K562 (cell line): ENCODE measurements around the gene ENTREP3. TPM values are rescaled to one million over a fixed set of nuclear protein-coding genes. Genes with fewer than 3 reads are reported as not detected.

Experiments
- CC2D1A ChIP-seq: fragments of 450-650 bp; IDR thresholded peaks from 2 replicates; pipeline ENCODE4 v1.6.1; 2017; ENCODE audit warnings: mild to moderate bottlenecking
- CHD7 ChIP-seq: fragments of 200-600 bp; sonication (generic); IDR thresholded peaks from one replicate; pipeline ENCODE4 v1.6.1; 2012; ENCODE audit warnings: mild to moderate bottlenecking, low read depth, low read length, inconsistent platforms
- JUNB ChIP-seq: fragments of 450-650 bp; formaldehyde crosslinking; conservative IDR thresholded peaks from 2 replicates; pipeline ENCODE4 v1.4.0; 2020; ENCODE audit warnings: mild to moderate bottlenecking
- KDM1A ChIP-seq, 2 experiments: fragments of 450-650 bp; IDR thresholded peaks; 2 replicates each; pipeline ENCODE4 v1.6.1; 2016; ENCODE audit warnings: mild to moderate bottlenecking in 2 of 2
- KDM4B ChIP-seq, 2 experiments: fragments of 450-650 bp in 1 of 2; sonication (generic) in 1 of 2; IDR thresholded peaks; 2 replicates each; pipeline ENCODE4 v1.6.1; 2016 to 2017; ENCODE audit warnings: borderline replicate concordance in 2 of 2, antibody characterized with exemption in 1 of 2, low read depth in 1 of 2, mild to moderate bottlenecking in 1 of 2
- RBM15 ChIP-seq: fragments of 200-400 bp; formaldehyde crosslinking; IDR thresholded peaks from 2 replicates; pipeline ENCODE4 v1.6.1; 2018; ENCODE audit warnings: mild to moderate bottlenecking, low read length, moderate library complexity; ENCODE audit not compliant: insufficient read depth
- SETDB1 ChIP-seq: IDR thresholded peaks from one replicate; pipeline ENCODE4 v1.6.1; 2012; ENCODE audit warnings: low read length, control low read depth, inconsistent platforms
- polyA plus RNA-seq, 8 experiments: library from polyadenylated mRNA; depleted of rRNA in 4 of 8; stranded (reverse) in 5 of 8; unstranded in 3 of 8; fragments of >200 nt; fragmentation: Nextera tagmentation in 2 of 8; fragmentation: Illumina TruSeq in 1 of 8; extraction: Ambion mirVana in 2 of 8; extraction: Trizol in 1 of 8; gene quantifications; 2 replicates each; pipeline versions ENCODE4 v1.2.1 to v1.2.3, GENCODE V29; 2011 to 2014; ENCODE audit warnings: inconsistent platforms in 1 of 8, missing spikeins in 1 of 8
- total RNA-seq, 7 experiments: library from RNA; depleted of rRNA in 6 of 7; stranded (reverse); fragments of >200 nt in 6 of 7; fragmentation: Illumina TruSeq in 2 of 7; extraction: Trizol in 2 of 7; gene quantifications; 2 replicates each; pipeline versions ENCODE4 v1.2.1 to v1.2.3, GENCODE V29; 2011 to 2021; ENCODE audit warnings: low replicate concordance in 1 of 7
- TF ChIP-seq, protein P1 (sequence below), 2 experiments: fragments of 250-450 bp in 1 of 2; fragments of 450-650 bp in 1 of 2; sonication (Bioruptor Pico) in 1 of 2; IDR thresholded peaks; 2 replicates each; pipeline versions ENCODE4 v1.6.1 to v1.8.0; 2016 to 2021; ENCODE audit warnings: mild to moderate bottlenecking in 2 of 2, moderate library complexity in 2 of 2, missing compliant biosample characterization in 1 of 2, missing genetic modification characterization in 1 of 2
- TF ChIP-seq, protein P2 (sequence below): fragments of 450-650 bp; conservative IDR thresholded peaks from 2 replicates; pipeline ENCODE4 v1.6.1; 2016; ENCODE audit warnings: missing genetic modification characterization, low read depth, mild to moderate bottlenecking, control low read depth, missing compliant biosample characterization
- TF ChIP-seq, protein P3 (sequence below): fragments of 250-450 bp; sonication (Bioruptor Pico); IDR thresholded peaks from 2 replicates; pipeline ENCODE4 v1.4.0; 2020; ENCODE audit warnings: mild to moderate bottlenecking, moderate library complexity

The ENTREP3 gene
- total and polyA plus RNA-seq, 9 of the 15 experiments (the other 6 are each of a cell fraction or from before 2014, with no cell fraction given), result 1.9 to 41.8 (median 5.9) TPM

- TF ChIP-seq CHD7 (no peak), RBM15 (no peak), SETDB1 (no peak), CC2D1A (no peak), KDM1A (IDR thresholded peaks at IDR 0.05) (peak in 1 of 2 experiments; percentile 38; a peak in 1 of 4 replicates), KDM4B (IDR thresholded peaks at IDR 0.05; ENCODE audit: borderline replicate concordance in 2 of 2, low read depth in 1 of 2) (no peak), JUNB (CRISPR knock-in tag) (no peak)
- TF ChIP-seq, protein P1, sequence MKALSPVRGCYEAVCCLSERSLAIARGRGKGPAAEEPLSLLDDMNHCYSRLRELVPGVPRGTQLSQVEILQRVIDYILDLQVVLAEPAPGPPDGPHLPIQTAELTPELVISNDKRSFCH (CRISPR knock-in tag; IDR thresholded peaks at IDR 0.05), result no peak
- TF ChIP-seq, protein P1 (tag; IDR thresholded peaks at IDR 0.05), result no peak
- TF ChIP-seq, protein P2, sequence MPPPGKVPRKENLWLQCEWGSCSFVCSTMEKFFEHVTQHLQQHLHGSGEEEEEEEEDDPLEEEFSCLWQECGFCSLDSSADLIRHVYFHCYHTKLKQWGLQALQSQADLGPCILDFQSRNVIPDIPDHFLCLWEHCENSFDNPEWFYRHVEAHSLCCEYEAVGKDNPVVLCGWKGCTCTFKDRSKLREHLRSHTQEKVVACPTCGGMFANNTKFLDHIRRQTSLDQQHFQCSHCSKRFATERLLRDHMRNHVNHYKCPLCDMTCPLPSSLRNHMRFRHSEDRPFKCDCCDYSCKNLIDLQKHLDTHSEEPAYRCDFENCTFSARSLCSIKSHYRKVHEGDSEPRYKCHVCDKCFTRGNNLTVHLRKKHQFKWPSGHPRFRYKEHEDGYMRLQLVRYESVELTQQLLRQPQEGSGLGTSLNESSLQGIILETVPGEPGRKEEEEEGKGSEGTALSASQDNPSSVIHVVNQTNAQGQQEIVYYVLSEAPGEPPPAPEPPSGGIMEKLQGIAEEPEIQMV, result no peak
- TF ChIP-seq, protein P3, sequence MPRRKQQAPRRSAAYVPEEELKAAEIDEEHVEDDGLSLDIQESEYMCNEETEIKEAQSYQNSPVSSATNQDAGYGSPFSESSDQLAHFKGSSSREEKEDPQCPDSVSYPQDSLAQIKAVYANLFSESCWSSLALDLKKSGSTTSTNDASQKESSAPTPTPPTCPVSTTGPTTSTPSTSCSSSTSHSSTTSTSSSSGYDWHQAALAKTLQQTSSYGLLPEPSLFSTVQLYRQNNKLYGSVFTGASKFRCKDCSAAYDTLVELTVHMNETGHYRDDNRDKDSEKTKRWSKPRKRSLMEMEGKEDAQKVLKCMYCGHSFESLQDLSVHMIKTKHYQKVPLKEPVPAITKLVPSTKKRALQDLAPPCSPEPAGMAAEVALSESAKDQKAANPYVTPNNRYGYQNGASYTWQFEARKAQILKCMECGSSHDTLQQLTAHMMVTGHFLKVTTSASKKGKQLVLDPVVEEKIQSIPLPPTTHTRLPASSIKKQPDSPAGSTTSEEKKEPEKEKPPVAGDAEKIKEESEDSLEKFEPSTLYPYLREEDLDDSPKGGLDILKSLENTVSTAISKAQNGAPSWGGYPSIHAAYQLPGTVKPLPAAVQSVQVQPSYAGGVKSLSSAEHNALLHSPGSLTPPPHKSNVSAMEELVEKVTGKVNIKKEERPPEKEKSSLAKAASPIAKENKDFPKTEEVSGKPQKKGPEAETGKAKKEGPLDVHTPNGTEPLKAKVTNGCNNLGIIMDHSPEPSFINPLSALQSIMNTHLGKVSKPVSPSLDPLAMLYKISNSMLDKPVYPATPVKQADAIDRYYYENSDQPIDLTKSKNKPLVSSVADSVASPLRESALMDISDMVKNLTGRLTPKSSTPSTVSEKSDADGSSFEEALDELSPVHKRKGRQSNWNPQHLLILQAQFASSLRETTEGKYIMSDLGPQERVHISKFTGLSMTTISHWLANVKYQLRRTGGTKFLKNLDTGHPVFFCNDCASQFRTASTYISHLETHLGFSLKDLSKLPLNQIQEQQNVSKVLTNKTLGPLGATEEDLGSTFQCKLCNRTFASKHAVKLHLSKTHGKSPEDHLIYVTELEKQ (CRISPR knock-in tag), result no peak
These were observed 46.1 kb upstream of the ENTREP3 start, which contains the start of gene PKLR (continued) for GRCh38 chr1:155301342-155301841.
